ENCODE measurements around the gene FAM81A.

DNA sequence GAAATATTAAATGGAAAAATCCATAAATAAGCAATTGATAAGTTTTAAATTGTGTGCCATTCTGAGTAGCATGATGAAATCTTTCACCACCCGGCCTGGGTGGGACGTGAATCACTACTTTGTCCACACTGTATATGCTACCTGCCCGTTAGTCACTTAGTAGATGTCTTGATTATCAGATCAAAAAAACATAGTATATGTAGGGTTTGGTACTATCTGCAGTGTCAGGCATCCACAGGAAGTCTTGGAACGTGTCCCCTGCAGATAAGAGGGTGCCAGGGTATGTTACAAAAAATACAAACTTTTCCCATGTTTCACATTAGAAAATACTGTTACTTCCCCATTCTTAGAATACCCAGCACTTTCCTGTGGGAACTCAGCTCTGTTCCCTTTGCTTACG lies 35.2 kb downstream of the FAM81A start:
- TF ChIP-seq, protein P1, sequence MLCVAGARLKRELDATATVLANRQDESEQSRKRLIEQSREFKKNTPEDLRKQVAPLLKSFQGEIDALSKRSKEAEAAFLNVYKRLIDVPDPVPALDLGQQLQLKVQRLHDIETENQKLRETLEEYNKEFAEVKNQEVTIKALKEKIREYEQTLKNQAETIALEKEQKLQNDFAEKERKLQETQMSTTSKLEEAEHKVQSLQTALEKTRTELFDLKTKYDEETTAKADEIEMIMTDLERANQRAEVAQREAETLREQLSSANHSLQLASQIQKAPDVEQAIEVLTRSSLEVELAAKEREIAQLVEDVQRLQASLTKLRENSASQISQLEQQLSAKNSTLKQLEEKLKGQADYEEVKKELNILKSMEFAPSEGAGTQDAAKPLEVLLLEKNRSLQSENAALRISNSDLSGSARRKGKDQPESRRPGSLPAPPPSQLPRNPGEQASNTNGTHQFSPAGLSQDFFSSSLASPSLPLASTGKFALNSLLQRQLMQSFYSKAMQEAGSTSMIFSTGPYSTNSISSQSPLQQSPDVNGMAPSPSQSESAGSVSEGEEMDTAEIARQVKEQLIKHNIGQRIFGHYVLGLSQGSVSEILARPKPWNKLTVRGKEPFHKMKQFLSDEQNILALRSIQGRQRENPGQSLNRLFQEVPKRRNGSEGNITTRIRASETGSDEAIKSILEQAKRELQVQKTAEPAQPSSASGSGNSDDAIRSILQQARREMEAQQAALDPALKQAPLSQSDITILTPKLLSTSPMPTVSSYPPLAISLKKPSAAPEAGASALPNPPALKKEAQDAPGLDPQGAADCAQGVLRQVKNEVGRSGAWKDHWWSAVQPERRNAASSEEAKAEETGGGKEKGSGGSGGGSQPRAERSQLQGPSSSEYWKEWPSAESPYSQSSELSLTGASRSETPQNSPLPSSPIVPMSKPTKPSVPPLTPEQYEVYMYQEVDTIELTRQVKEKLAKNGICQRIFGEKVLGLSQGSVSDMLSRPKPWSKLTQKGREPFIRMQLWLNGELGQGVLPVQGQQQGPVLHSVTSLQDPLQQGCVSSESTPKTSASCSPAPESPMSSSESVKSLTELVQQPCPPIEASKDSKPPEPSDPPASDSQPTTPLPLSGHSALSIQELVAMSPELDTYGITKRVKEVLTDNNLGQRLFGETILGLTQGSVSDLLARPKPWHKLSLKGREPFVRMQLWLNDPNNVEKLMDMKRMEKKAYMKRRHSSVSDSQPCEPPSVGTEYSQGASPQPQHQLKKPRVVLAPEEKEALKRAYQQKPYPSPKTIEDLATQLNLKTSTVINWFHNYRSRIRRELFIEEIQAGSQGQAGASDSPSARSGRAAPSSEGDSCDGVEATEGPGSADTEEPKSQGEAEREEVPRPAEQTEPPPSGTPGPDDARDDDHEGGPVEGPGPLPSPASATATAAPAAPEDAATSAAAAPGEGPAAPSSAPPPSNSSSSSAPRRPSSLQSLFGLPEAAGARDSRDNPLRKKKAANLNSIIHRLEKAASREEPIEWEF (CRISPR knock-in tag; IDR thresholded peaks at IDR 0.05): no peak
- TF ChIP-seq, protein P2, sequence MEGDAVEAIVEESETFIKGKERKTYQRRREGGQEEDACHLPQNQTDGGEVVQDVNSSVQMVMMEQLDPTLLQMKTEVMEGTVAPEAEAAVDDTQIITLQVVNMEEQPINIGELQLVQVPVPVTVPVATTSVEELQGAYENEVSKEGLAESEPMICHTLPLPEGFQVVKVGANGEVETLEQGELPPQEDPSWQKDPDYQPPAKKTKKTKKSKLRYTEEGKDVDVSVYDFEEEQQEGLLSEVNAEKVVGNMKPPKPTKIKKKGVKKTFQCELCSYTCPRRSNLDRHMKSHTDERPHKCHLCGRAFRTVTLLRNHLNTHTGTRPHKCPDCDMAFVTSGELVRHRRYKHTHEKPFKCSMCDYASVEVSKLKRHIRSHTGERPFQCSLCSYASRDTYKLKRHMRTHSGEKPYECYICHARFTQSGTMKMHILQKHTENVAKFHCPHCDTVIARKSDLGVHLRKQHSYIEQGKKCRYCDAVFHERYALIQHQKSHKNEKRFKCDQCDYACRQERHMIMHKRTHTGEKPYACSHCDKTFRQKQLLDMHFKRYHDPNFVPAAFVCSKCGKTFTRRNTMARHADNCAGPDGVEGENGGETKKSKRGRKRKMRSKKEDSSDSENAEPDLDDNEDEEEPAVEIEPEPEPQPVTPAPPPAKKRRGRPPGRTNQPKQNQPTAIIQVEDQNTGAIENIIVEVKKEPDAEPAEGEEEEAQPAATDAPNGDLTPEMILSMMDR (IDR thresholded peaks at IDR 0.05 in 2 of 3, conservative IDR thresholded peaks at IDR 0.05 in 1 of 3; ENCODE audit: insufficient read depth in 2 of 3, low read depth in 1 of 3, low read length in 3 of 3): no peak
- TF ChIP-seq, protein P3, sequence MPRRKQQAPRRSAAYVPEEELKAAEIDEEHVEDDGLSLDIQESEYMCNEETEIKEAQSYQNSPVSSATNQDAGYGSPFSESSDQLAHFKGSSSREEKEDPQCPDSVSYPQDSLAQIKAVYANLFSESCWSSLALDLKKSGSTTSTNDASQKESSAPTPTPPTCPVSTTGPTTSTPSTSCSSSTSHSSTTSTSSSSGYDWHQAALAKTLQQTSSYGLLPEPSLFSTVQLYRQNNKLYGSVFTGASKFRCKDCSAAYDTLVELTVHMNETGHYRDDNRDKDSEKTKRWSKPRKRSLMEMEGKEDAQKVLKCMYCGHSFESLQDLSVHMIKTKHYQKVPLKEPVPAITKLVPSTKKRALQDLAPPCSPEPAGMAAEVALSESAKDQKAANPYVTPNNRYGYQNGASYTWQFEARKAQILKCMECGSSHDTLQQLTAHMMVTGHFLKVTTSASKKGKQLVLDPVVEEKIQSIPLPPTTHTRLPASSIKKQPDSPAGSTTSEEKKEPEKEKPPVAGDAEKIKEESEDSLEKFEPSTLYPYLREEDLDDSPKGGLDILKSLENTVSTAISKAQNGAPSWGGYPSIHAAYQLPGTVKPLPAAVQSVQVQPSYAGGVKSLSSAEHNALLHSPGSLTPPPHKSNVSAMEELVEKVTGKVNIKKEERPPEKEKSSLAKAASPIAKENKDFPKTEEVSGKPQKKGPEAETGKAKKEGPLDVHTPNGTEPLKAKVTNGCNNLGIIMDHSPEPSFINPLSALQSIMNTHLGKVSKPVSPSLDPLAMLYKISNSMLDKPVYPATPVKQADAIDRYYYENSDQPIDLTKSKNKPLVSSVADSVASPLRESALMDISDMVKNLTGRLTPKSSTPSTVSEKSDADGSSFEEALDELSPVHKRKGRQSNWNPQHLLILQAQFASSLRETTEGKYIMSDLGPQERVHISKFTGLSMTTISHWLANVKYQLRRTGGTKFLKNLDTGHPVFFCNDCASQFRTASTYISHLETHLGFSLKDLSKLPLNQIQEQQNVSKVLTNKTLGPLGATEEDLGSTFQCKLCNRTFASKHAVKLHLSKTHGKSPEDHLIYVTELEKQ (CRISPR knock-in tag; IDR thresholded peaks at IDR 0.05): no peak
- TF ChIP-seq RBM22 (IDR thresholded peaks at IDR 0.05; ENCODE audit: low read depth, low read length, poor library complexity, severe bottlenecking): no peak
- TF ChIP-seq, protein P4, sequence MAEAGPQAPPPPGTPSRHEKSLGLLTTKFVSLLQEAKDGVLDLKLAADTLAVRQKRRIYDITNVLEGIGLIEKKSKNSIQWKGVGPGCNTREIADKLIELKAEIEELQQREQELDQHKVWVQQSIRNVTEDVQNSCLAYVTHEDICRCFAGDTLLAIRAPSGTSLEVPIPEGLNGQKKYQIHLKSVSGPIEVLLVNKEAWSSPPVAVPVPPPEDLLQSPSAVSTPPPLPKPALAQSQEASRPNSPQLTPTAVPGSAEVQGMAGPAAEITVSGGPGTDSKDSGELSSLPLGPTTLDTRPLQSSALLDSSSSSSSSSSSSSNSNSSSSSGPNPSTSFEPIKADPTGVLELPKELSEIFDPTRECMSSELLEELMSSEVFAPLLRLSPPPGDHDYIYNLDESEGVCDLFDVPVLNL (CRISPR knock-in tag; IDR thresholded peaks at IDR 0.05; ENCODE audit: low read depth): no peak
- TF ChIP-seq TRIM28 (IDR thresholded peaks at IDR 0.05): no peak
- TF ChIP-seq SAP30 (IDR thresholded peaks at IDR 0.05; ENCODE audit: borderline replicate concordance, insufficient read depth, low read depth, low read length, poor library complexity, severe bottlenecking): no peak
- TF ChIP-seq TARDBP (IDR thresholded peaks at IDR 0.05): no peak
- no peak for TF ChIP-seq HNRNPUL1 (IDR thresholded peaks at IDR 0.05; ENCODE audit: low read length)
- TF ChIP-seq, protein P5, sequence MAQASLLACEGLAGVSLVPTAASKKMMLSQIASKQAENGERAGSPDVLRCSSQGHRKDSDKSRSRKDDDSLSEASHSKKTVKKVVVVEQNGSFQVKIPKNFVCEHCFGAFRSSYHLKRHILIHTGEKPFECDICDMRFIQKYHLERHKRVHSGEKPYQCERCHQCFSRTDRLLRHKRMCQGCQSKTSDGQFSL (CRISPR knock-in tag; IDR thresholded peaks at IDR 0.05): no peak
- TF ChIP-seq, protein P5 (tag; IDR thresholded peaks at IDR 0.05): no peak
- TF ChIP-seq RCOR1 (IDR thresholded peaks at IDR 0.05; ENCODE audit: borderline replicate concordance in 1 of 2, low read depth in 2 of 2, low read length in 2 of 2): no peak
- no peak for TF ChIP-seq RBFOX2 (IDR thresholded peaks at IDR 0.05; ENCODE audit: low read depth, low read length)

Data from K562 (cell line).